Measurements from ENCODE around the gene MCUR1. TPM values are rescaled to one million over a fixed set of nuclear protein-coding genes. Genes with fewer than 3 reads are reported as not detected.

Gene MCUR1
- total and polyA plus RNA-seq, 10 of the 15 experiments (the other 5 are each of a cell fraction or from before 2014, with no cell fraction given): 4.4 to 43.9 (median 18.3) TPM

DNA sequence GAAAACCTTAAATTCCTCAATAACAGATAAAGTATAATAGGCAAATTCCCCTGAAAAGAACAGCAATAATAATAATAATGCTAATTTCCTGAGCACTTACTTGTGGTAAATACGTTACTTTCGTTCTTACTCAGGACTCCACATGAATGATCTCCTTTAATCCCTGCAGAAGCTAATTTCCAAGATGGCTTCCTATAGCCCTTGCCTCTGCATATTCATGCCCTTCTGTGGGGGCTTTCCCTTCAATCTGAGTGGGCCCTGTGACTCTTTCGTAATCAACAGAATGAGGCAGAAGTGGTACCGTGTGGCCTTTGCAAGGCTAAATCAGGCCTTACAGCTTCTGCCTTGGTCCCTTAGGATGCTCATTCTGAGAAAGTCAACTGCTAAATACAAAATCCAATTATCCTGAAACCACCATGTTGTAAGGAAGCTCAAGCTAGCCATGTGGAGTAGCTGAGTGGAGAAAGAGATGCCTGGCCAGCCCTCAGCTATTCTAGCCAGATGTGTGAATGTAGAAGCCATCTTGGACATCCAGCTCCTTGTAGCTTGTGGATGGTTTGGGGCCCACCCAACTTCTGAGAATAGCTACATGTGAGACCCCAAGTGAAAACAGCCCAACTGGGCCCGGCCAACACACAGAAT lies 50.5 kb downstream of the MCUR1 start (continued):
- TF ChIP-seq SPI1 (IDR thresholded peaks at IDR 0.05; ENCODE audit: borderline replicate concordance, insufficient read depth, low read depth, low read length) (no peak), CHD4 (IDR thresholded peaks at IDR 0.05) (no peak), EZH2 (IDR thresholded peaks at IDR 0.05; ENCODE audit: borderline replicate concordance, control insufficient read depth, low read depth, low read length) (no peak), IRF4 (IDR thresholded peaks at IDR 0.05; ENCODE audit: low read depth, low read length) (peak; percentile 79), CBX3 (IDR thresholded peaks at IDR 0.05; ENCODE audit: borderline replicate concordance, low read depth) (no peak), LARP7 (IDR thresholded peaks at IDR 0.05) (0 out of 2 replicates have a peak, but pooled peaks have one; percentile 31), POU2F2 (IDR thresholded peaks at IDR 0.05; ENCODE audit: borderline replicate concordance, low read depth, low read length) (peak; percentile 100), SMAD1 (IDR thresholded peaks at IDR 0.05; ENCODE audit: low read depth, partially characterized antibody) (no peak), CBFB (IDR thresholded peaks at IDR 0.05; ENCODE audit: low read depth) (0 out of 2 replicates have a peak, but pooled peaks have one; percentile 30), ZNF274 (IDR thresholded peaks at IDR 0.05; ENCODE audit: insufficient read depth, insufficient read length) (no peak), CHD1 (IDR thresholded peaks at IDR 0.05; ENCODE audit: low read depth, low read length) (no peak), JUND (IDR thresholded peaks at IDR 0.05; ENCODE audit: low read depth, low read length) (peak; percentile 71), STAT1 (conservative IDR thresholded peaks at IDR 0.05) (no peak), NFYB (IDR thresholded peaks at IDR 0.05; ENCODE audit: insufficient read depth, low read depth, low read length) (no peak), EED (IDR thresholded peaks at IDR 0.05; ENCODE audit: low read depth) (peak; percentile 65)
- TF ChIP-seq, protein P1, sequence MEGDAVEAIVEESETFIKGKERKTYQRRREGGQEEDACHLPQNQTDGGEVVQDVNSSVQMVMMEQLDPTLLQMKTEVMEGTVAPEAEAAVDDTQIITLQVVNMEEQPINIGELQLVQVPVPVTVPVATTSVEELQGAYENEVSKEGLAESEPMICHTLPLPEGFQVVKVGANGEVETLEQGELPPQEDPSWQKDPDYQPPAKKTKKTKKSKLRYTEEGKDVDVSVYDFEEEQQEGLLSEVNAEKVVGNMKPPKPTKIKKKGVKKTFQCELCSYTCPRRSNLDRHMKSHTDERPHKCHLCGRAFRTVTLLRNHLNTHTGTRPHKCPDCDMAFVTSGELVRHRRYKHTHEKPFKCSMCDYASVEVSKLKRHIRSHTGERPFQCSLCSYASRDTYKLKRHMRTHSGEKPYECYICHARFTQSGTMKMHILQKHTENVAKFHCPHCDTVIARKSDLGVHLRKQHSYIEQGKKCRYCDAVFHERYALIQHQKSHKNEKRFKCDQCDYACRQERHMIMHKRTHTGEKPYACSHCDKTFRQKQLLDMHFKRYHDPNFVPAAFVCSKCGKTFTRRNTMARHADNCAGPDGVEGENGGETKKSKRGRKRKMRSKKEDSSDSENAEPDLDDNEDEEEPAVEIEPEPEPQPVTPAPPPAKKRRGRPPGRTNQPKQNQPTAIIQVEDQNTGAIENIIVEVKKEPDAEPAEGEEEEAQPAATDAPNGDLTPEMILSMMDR (IDR thresholded peaks at IDR 0.05 in 2 of 3, conservative IDR thresholded peaks at IDR 0.05 in 1 of 3; ENCODE audit: control insufficient read depth in 2 of 3, extremely low read depth in 1 of 3, insufficient read depth in 1 of 3, low read depth in 3 of 3, low read length in 3 of 3): no peak
- TF ChIP-seq, protein P2, sequence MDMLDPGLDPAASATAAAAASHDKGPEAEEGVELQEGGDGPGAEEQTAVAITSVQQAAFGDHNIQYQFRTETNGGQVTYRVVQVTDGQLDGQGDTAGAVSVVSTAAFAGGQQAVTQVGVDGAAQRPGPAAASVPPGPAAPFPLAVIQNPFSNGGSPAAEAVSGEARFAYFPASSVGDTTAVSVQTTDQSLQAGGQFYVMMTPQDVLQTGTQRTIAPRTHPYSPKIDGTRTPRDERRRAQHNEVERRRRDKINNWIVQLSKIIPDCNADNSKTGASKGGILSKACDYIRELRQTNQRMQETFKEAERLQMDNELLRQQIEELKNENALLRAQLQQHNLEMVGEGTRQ (IDR thresholded peaks at IDR 0.05; ENCODE audit: borderline replicate concordance, low read depth, low read length): no peak
- TF ChIP-seq, protein P3, sequence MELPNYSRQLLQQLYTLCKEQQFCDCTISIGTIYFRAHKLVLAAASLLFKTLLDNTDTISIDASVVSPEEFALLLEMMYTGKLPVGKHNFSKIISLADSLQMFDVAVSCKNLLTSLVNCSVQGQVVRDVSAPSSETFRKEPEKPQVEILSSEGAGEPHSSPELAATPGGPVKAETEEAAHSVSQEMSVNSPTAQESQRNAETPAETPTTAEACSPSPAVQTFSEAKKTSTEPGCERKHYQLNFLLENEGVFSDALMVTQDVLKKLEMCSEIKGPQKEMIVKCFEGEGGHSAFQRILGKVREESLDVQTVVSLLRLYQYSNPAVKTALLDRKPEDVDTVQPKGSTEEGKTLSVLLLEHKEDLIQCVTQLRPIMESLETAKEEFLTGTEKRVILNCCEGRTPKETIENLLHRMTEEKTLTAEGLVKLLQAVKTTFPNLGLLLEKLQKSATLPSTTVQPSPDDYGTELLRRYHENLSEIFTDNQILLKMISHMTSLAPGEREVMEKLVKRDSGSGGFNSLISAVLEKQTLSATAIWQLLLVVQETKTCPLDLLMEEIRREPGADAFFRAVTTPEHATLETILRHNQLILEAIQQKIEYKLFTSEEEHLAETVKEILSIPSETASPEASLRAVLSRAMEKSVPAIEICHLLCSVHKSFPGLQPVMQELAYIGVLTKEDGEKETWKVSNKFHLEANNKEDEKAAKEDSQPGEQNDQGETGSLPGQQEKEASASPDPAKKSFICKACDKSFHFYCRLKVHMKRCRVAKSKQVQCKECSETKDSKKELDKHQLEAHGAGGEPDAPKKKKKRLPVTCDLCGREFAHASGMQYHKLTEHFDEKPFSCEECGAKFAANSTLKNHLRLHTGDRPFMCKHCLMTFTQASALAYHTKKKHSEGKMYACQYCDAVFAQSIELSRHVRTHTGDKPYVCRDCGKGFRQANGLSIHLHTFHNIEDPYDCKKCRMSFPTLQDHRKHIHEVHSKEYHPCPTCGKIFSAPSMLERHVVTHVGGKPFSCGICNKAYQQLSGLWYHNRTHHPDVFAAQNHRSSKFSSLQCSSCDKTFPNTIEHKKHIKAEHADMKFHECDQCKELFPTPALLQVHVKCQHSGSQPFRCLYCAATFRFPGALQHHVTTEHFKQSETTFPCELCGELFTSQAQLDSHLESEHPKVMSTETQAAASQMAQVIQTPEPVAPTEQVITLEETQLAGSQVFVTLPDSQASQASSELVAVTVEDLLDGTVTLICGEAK (IDR thresholded peaks at IDR 0.05; ENCODE audit: borderline replicate concordance): no peak
- TF ChIP-seq, protein P4, sequence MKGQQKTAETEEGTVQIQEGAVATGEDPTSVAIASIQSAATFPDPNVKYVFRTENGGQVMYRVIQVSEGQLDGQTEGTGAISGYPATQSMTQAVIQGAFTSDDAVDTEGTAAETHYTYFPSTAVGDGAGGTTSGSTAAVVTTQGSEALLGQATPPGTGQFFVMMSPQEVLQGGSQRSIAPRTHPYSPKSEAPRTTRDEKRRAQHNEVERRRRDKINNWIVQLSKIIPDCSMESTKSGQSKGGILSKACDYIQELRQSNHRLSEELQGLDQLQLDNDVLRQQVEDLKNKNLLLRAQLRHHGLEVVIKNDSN (IDR thresholded peaks at IDR 0.05; ENCODE audit: borderline replicate concordance, extremely low read length, insufficient read depth, low read depth, low read length): no peak

Data from GM12878 (cell line).